OCI-LY1 (cell line): ENCODE data around the gene GALNT4.

Experiments used
- H2AFZ ChIP-seq: fragments of 200-600 bp; sonication (generic), shearing (Covaris generic); 2 replicates; pipeline ENCODE4 v1.6.0; 2014; ENCODE audit warnings: antibody characterized with exemption, mild to moderate bottlenecking, low read length
- H3F3A ChIP-seq: fragments of 200-600 bp; sonication (generic), shearing (Covaris generic); 2 replicates; pipeline ENCODE4 v1.6.0; 2014; ENCODE audit warnings: mild to moderate bottlenecking, antibody characterized with exemption, low read length, moderate library complexity; ENCODE audit not compliant: insufficient read depth
- H3K27ac ChIP-seq: fragments of 200-600 bp; sonication (generic); 2 replicates; pipeline ENCODE4 v1.5.1; 2014; ENCODE audit warnings: low read length, mixed run types, mild to moderate bottlenecking, low read depth; ENCODE audit not compliant: poor library complexity, severe bottlenecking
- H3K27me3 ChIP-seq: fragments of 200-600 bp; sonication (generic); 2 replicates; pipeline ENCODE4 v1.6.0; 2014; ENCODE audit warnings: antibody characterized with exemption, mild to moderate bottlenecking, low read length, moderate library complexity; ENCODE audit not compliant: insufficient read depth
- H3K36me3 ChIP-seq: fragments of 200-600 bp; sonication (generic); 2 replicates; pipeline ENCODE4 v1.6.1; 2014; ENCODE audit warnings: mild to moderate bottlenecking, antibody characterized with exemption, low read length, moderate library complexity, mixed read lengths; ENCODE audit not compliant: insufficient read depth
- H3K4me1 ChIP-seq: fragments of 200-600 bp; sonication (generic); 2 replicates; pipeline ENCODE4 v1.5.1; 2014; ENCODE audit warnings: mild to moderate bottlenecking, low read length, moderate library complexity; ENCODE audit not compliant: insufficient read depth, severe bottlenecking
- H3K4me2 ChIP-seq: fragments of 200-600 bp; sonication (generic), shearing (Covaris generic); 2 replicates; pipeline ENCODE4 v1.6.1; 2014; ENCODE audit warnings: low read length
- H3K4me3 ChIP-seq: fragments of 200-600 bp; sonication (generic); 2 replicates; pipeline ENCODE4 v1.5.1; 2014; ENCODE audit warnings: low read length, low read depth, mild to moderate bottlenecking, mixed read lengths; ENCODE audit not compliant: poor library complexity, severe bottlenecking
- H3K79me2 ChIP-seq: fragments of 200-600 bp; shearing (Covaris generic); 2 replicates; pipeline ENCODE4 v1.6.1; 2016; ENCODE audit warnings: mixed run types, low read length, mixed read lengths; ENCODE audit not compliant: insufficient read depth
- H3K9ac ChIP-seq: fragments of 200-600 bp; sonication (generic), shearing (Covaris generic); 2 replicates; pipeline ENCODE4 v1.6.1; 2014; ENCODE audit warnings: mild to moderate bottlenecking, low read length, mixed read lengths
- H3K9me2 ChIP-seq: fragments of 200-600 bp; sonication (generic), shearing (Covaris generic); 2 replicates; pipeline ENCODE4 v1.6.1; 2014; ENCODE audit warnings: low read depth, mild to moderate bottlenecking, low read length, mixed read lengths
- H3K9me3 ChIP-seq: fragments of 200-600 bp; shearing (Covaris generic); 2 replicates; pipeline ENCODE4 v1.6.1; 2014; ENCODE audit warnings: low read length, mixed read lengths
- H4K20me1 ChIP-seq: fragments of 200-600 bp; sonication (generic), shearing (Covaris generic); 2 replicates; pipeline ENCODE4 v1.6.0; 2016; ENCODE audit warnings: mild to moderate bottlenecking, low read length; ENCODE audit not compliant: insufficient read depth
- EZH2 ChIP-seq: fragments of 200-600 bp; sonication (generic), shearing (Covaris generic); IDR thresholded peaks from 2 replicates; pipeline ENCODE4 v1.8.0; 2017; ENCODE audit warnings: borderline replicate concordance, mixed run types, mild to moderate bottlenecking, antibody characterized with exemption, low read length, moderate library complexity, mixed read lengths
- TF ChIP-seq, protein P1 (sequence below): fragments of 200-600 bp; sonication (generic), shearing (Covaris generic); IDR thresholded peaks from 2 replicates; pipeline ENCODE4 v1.5.1; 2017; ENCODE audit warnings: mild to moderate bottlenecking, antibody characterized with exemption, low read length, moderate library complexity, mixed read lengths

The GALNT4 gene

DNA sequence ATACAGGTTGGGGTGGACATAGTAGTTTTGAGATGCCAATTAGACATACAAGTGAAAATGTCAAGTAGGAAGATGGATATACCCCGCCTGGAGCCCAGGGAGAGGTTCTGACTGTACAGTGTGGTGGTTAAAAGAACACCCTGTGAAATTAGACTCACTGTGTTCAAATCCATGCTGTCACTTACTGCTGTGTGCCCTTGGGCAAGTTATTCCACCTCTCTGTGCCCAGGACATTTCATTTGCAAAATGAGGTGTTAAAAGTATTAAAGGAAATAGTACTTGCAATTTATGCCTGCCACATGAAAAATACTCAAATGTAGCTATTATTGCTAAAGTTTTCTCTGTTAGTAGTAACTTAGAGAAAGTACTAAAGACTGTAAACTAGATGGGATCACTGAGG lies 18.5 kb downstream of the GALNT4 start:
- Histone ChIP-seq H3K27ac (no peak overlapping the region), H3K9me3 (no peaks in the 10 kb centered on the region), H3K9ac (no peak overlapping the region), H3K4me1 (no peaks in the 10 kb centered on the region), H3F3A (no peaks in the 10 kb centered on the region), H3K36me3 (no peaks in the 10 kb centered on the region), H2AFZ (no peak overlapping the region), H3K27me3 (no peaks in the 10 kb centered on the region), H3K4me3 (no peak overlapping the region), H3K9me2 (no peaks in the 10 kb centered on the region), H3K4me2 (no peak overlapping the region), H4K20me1 (no peaks in the 10 kb centered on the region), H3K79me2 (no peaks in the 10 kb centered on the region)
- TF ChIP-seq, protein P1, sequence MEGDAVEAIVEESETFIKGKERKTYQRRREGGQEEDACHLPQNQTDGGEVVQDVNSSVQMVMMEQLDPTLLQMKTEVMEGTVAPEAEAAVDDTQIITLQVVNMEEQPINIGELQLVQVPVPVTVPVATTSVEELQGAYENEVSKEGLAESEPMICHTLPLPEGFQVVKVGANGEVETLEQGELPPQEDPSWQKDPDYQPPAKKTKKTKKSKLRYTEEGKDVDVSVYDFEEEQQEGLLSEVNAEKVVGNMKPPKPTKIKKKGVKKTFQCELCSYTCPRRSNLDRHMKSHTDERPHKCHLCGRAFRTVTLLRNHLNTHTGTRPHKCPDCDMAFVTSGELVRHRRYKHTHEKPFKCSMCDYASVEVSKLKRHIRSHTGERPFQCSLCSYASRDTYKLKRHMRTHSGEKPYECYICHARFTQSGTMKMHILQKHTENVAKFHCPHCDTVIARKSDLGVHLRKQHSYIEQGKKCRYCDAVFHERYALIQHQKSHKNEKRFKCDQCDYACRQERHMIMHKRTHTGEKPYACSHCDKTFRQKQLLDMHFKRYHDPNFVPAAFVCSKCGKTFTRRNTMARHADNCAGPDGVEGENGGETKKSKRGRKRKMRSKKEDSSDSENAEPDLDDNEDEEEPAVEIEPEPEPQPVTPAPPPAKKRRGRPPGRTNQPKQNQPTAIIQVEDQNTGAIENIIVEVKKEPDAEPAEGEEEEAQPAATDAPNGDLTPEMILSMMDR = no peak
- no peak for TF ChIP-seq EZH2

DNA sequence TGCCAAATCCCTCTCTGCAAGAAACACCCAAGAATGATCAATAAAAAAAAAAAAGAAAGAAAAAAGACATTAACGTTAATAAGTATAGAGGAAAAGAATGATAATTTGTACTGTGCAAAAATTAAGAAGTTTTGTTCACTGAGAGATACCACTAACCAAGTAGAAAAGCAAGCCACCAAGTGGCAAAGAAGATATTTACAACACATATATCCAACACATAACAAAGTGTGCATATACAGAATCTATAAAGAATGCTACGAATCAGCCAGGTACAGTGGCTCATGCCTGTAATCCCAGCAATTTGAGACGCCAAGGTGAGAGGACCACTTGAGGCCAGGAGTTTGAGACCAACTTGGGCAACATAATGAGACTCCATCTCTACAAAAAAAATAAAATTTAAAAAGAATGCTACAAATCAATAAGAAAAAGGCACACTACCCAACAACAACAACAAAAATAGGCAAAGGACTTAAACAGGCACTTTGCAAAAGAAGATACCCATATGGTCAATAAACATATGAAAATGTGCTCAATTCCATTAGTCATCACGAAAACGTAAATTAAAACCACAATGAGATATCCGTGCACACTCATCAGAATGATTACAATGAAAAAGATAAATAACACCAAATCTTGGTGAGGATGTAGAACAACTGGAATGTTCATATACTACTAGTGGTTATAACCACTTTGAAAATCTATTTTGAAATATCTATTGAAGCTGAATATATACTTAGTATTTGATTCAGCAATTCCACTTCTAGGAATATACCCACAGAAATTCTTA lies 19.8 kb downstream of the GALNT4 start:
- Histone ChIP-seq H3K79me2 (no peaks in the 10 kb centered on the region), H3K4me1 (no peaks in the 10 kb centered on the region), H3F3A (no peaks in the 10 kb centered on the region), H3K4me3 (no peak overlapping the region), H3K27ac (no peak overlapping the region), H3K9me2 (no peaks in the 10 kb centered on the region), H3K27me3 (no peaks in the 10 kb centered on the region), H3K36me3 (no peaks in the 10 kb centered on the region), H3K4me2 (no peak overlapping the region), H3K9ac (no peak overlapping the region), H2AFZ (no peak overlapping the region), H3K9me3 (no peaks in the 10 kb centered on the region), H4K20me1 (no peaks in the 10 kb centered on the region)
- TF ChIP-seq EZH2 = no peak
- TF ChIP-seq, protein P1 = no peak

DNA sequence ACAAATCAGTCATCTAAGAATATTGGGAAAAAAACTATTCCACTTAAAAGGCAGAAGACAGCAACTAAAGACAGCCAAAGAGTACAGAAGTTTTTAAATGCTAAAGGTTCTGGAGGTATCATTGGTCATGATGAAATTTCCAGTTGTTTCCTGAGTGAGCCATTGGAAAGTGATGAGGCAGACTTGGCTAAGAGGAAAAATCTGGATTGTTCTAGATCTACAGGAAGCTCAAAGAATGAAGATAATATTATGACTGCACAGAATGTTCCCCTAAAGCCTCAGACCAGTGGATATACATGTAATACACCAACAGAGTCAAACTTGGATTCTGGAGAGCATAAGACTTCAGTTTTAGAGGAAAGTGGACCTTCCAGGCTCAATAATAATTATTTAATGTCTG lies 22.8 kb downstream of the GALNT4 start:
- no peak for TF ChIP-seq EZH2
- TF ChIP-seq, protein P1 = no peak
- Histone ChIP-seq H3K4me3 (no peak overlapping the region), H3K36me3 (no peaks in the 10 kb centered on the region)

More for the DNA sequence above, 22.8 kb downstream of the GALNT4 start:
- H3K9ac ChIP-seq = no peak overlapping the region
- no peaks in the 10 kb centered on the region for H3K4me1 ChIP-seq
- no peaks in the 10 kb centered on the region for H3K9me3 ChIP-seq
- H2AFZ ChIP-seq = no peak overlapping the region
- no peak overlapping the region for H3K27ac ChIP-seq
- no peak overlapping the region for H3K4me2 ChIP-seq
- no peaks in the 10 kb centered on the region for H3K27me3 ChIP-seq
- H4K20me1 ChIP-seq = no peaks in the 10 kb centered on the region
- no peaks in the 10 kb centered on the region for H3K9me2 ChIP-seq
- no peaks in the 10 kb centered on the region for H3F3A ChIP-seq
- H3K79me2 ChIP-seq = no peaks in the 10 kb centered on the region
